Kidney tubule cell (primary cell): Measurements from ENCODE around the gene CAT.
A peak's percentile ranks its signal among the peaks of the same experiment; 100 is the strongest.

Source experiments
- DNase-seq: peaks from one replicate; pipeline ENCODE4 v3.0.0-alpha.2; 2018; ENCODE audit warnings: low spot score

Gene CAT

GRCh38 chr11:34425360-34425759, 13.4 kb upstream of the CAT start:
- DNase-seq, result no peak

DNA sequence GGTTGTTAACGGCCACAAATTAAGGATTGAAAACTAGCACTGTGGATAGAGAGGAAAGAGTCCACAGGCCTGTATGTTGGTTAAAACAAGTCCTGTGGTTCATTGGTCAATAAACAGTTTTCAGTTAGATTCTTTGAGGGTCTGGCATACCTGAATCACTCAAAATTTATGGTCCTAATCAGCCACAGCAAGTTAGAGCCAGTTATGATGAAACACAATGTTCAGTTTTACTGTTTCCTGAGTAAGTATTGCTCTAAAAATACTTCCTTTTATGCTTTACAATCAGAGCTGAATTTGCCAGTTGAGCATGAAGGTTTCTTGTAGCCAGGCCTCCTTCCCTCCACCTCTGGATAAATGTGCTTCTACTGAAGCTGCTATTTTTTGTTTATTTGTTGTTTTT, 12.9 kb upstream of the CAT start:
- peak; percentile 48 for DNase-seq

- no peak for DNase-seq
Measured at GRCh38 chr11:34426766-34427185, 12.0 kb upstream of the CAT start.

- DNase-seq, result peak; percentile 96
Measured at GRCh38 chr11:34427186-34427805, 11.4 kb upstream of the CAT start.

DNA sequence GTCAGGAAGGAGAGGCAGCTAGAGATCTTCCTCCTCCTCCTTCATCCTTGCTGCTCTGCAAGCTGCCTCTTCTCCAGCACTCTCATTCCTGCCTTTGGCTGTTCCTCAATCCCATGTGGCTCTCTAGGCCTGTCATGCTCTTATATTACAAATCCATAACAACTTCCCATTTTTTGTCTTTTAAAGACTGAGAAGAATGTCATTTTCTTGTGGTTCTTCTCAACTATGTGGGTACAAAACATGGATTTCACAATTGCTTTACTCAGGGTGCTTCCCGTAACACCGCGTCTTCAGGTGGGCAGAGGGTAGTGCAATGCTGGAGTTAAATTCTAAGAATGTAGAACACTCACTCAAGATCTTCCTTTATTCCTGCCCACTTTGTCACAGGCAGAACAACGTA, 6.8 kb upstream of the CAT start:
- no peak for DNase-seq

DNA sequence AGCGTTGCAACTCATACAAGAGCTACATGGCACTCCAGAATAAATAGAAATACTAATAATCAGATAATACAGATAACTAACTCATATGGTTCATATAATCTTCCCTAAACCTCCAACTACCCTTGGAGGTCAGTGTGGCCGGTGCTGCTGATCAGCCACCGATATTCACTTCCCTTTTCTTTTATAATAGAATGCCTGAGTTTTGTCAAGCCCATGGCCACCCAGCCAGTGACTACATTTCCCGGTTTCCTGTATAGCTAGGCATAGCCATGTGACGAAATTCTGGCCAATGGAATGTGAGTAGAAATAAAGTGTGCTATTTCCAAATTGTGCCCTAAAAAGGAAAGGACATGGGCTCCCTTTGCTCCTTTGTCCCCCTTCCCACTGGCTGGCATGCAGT, 5.9 kb upstream of the CAT start:
- DNase-seq, result no peak

GRCh38 chr11:34433899-34434298, 4.8 kb upstream of the CAT start:
- no peak for DNase-seq

GRCh38 chr11:34437224-34438125, 1.3 kb upstream of the CAT start:
- DNase-seq, result no peak

DNA sequence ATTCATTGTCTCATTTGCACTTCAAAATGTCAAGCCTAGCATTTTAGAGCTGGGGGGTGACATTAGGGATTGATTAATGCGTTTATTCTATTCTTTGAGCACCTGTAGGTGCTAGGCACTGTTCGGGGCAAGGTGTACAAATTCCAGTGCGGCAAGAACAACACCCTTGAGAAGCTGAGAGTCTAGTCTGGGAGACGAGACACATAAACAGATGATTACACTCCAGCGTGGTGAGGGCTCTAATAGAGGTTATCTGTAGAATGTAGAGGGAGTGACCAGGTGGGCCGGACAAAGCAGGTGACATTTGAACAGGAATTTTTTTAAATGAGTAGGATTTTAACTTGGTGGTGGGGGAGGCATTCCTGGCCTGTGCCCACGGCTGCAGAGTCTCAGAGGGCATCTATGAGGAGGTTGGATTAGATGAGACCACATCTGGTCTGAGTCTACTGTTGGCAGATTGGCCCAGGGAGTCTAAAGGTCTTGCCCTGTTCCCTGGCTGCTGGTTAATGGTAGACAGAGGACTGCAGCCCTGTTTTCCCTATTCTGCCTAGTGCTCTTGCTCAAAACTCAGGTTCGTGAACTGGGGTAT, 970 bp downstream of the CAT start:
- peak; percentile 19 for DNase-seq

DNA sequence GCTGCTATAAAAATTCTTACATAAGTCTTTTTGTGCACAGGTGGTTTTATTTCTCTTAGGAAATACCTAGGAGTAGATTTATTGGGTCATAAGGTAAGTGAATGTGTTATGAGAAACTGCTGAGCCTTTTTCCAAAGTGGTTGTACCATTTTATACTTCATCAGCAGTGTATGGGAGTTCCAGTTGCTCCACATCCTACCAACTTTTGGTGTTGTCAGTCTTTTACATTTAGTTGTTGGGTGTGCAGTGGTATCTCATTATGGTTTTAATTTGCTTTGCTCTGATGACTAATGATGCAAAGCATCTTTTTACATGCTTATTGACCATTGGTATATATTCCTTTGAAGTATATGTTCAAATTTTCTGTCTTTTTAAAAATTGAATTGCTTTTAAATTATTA, 3.1 kb downstream of the CAT start:
- DNase-seq, result no peak

GRCh38 chr11:34443136-34443535, 4.4 kb downstream of the CAT start:
- peak; percentile 23 for DNase-seq

GRCh38 chr11:34444428-34444827, 5.7 kb downstream of the CAT start:
- no peak for DNase-seq

GRCh38 chr11:34445956-34446355, 7.2 kb downstream of the CAT start:
- no peak for DNase-seq

GRCh38 chr11:34446386-34446785, 7.7 kb downstream of the CAT start:
- no peak for DNase-seq

DNA sequence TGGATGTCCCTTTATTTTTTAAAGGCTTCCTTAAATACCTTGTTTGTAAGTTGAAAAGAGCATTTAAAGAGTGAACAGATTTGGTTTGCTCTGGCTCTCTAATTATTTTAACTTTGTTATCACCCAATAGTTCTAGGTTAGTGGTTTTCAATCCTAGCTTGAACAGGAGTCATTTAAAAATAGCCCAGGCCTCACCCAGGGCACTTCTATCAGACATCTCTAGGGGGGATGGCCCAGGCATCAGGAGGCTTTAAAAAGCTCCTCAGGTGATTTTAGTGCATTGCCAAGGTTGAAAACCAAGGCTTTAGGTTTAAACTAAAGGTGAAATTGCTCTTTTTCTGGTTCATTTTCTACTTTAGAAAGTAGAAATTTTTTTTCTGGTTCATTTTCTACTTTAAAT, 8.3 kb downstream of the CAT start:
- DNase-seq, result no peak

GRCh38 chr11:34448223-34448994, 9.7 kb downstream of the CAT start:
- no peak for DNase-seq

- peak; percentile 51 for DNase-seq
Measured at GRCh38 chr11:34449013-34449412, 10.3 kb downstream of the CAT start.

- no peak for DNase-seq
Measured at GRCh38 chr11:34451053-34451452, 12.3 kb downstream of the CAT start.

DNA sequence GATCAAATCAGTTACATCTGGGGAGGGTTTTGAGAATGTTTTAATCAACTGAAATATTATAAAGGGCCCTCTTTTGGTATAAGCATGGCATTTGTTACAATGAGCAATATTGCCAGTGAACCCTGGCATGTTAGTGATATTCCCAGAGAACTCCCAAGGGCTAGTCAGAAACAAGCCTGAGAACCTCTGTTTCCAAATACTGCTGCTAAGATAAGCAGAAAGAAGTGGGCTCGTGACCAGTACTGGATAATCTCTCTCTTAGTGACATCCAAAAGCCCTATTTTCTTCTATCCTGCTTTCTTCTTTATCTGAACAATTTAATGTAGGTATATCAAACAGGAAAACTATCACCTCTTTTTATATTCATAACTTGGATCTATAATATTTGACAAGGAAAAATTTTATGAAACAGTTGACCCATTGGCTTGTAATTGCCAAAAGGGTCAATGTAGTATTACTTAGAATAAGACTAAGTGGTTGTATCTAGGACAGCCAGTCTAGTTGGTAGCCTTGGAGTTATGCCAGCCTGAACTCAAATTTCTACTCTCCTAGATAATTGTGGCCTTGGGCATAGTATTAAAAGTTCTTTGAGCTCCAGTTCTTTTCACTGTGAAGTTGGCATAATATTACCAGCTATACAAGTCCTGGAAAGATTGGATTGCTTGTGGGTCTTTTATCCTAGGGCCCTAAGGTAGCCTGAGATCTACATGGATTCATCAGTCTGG, 15.7 kb downstream of the CAT start:
- DNase-seq, result no peak

DNA sequence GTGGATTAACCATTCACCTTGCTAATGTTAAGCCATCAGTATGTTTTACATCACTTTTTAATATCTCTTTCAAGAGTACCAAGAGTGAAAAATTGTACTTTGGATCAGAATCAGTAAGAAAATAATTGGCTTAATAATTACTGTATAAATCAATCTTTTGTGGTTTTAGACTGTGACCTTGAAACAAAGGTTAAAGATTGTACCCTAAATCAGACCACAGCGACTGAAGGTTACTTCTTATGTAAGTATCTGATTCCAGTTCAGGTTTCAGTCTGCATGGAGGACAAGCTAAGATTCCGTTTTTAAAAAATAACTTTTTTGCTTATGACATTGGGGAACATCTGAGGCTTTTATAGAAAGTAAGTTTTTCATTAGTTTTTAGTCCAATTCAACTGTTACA, 18.9 kb downstream of the CAT start:
- DNase-seq, result no peak

DNA sequence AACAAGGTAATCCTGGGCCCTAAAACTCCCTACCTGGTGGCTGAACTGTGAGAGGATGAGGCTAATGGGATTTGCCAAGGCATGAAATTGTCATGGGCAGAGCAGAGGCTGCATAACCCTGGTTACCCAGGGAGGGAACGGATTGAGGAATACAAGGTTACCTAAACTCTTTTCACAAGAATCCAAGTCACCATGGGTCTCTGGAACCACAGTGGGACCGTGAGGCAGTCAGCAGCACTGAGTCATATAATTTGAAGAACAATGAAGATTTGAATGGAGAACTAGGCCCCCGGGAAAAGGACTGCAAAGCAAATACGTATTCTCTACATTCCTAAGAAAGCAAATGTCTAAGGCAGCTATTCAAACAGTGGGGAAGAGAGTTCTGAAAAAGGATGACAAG, 19.8 kb downstream of the CAT start:
- no peak for DNase-seq
